AG09309 (cell line): Measurements from ENCODE around the gene ADGRV1.
"Not testable (repeated sequence)": the region's sequence is repeated elsewhere in the genome, so short reads cannot be mapped to it uniquely, and the experiment has no call there.

Experiments
- DNase-seq: peaks from one replicate; pipeline ENCODE4 v3.0.0-alpha.2; 2010; ENCODE audit warnings: low read depth
- H3K4me3 ChIP-seq: 2 replicates; pipeline ENCODE4 v1.5.1; 2011; ENCODE audit warnings: mild to moderate bottlenecking, low read depth, low read length, moderate library complexity; ENCODE audit not compliant: control insufficient read depth
- TF ChIP-seq, protein P1 (sequence below): IDR thresholded peaks from 2 replicates; pipeline ENCODE4 v1.5.1; 2011; ENCODE audit warnings: mild to moderate bottlenecking, low read depth, low read length, inconsistent platforms; ENCODE audit not compliant: insufficient read depth, control insufficient read depth; ENCODE audit errors: missing control alignments

Gene ADGRV1

DNA sequence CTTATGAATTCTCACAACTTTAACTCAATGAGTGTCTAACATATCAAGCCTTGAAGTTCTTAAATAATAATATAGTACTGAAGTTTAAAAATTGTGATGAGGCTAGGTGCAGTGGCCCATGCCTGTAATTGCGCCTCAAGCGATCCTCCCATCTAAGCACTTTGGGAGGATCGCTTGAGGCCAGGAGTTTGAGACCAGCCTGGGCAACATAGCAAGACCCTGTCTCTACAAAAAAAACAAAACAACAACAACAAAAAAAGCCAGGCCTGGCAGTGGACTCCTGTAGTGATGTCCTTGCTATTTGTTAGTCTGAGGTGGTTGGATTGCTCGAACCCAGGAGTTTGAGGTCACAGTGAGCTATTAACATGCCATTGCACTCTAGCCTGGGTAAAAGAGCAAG lies 98.4 kb downstream of the ADGRV1 start:
- DNase-seq = no peak
- no peak overlapping the region for H3K4me3 ChIP-seq
- TF ChIP-seq, protein P1, sequence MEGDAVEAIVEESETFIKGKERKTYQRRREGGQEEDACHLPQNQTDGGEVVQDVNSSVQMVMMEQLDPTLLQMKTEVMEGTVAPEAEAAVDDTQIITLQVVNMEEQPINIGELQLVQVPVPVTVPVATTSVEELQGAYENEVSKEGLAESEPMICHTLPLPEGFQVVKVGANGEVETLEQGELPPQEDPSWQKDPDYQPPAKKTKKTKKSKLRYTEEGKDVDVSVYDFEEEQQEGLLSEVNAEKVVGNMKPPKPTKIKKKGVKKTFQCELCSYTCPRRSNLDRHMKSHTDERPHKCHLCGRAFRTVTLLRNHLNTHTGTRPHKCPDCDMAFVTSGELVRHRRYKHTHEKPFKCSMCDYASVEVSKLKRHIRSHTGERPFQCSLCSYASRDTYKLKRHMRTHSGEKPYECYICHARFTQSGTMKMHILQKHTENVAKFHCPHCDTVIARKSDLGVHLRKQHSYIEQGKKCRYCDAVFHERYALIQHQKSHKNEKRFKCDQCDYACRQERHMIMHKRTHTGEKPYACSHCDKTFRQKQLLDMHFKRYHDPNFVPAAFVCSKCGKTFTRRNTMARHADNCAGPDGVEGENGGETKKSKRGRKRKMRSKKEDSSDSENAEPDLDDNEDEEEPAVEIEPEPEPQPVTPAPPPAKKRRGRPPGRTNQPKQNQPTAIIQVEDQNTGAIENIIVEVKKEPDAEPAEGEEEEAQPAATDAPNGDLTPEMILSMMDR = no peak

DNA sequence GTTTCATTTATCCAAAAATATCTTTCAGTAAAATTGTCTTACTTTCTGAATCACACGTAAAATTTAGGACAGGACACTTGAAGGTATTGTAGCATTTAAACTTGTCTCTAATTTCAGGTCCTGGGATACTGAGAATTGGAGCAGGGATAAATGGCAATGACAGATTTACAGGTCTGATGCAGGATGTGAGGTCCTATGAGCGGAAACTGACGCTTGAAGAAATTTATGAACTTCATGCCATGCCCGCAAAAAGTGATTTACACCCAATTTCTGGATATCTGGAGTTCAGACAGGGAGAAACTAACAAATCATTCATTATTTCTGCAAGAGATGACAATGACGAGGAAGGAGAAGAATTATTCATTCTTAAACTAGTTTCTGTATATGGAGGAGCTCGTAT lies 99.2 kb downstream of the ADGRV1 start:
- DNase-seq = no peak
- TF ChIP-seq, protein P1 = no peak
- H3K4me3 ChIP-seq = no peak overlapping the region

DNA sequence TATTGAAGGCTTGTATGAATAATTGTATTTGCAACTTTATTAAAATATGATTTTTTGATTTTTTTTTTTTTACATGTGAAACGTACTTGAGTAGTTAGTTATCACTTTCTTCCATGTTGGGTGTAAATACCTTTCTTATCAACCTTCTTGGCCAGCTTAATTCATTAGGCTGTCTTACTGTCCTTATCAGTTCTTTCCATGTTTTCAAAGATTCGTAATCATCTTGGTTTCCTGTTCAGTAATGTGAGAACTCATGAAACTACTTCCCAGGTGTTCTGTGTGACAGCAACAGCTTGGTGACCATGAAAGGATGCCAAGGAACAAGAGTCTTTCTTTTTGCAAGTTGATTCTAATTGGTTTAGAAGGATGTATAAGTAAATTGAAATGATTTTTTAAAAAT lies 100.0 kb downstream of the ADGRV1 start:
- no peak overlapping the region for H3K4me3 ChIP-seq
- no peak for DNase-seq
- TF ChIP-seq, protein P1 = no peak

DNA sequence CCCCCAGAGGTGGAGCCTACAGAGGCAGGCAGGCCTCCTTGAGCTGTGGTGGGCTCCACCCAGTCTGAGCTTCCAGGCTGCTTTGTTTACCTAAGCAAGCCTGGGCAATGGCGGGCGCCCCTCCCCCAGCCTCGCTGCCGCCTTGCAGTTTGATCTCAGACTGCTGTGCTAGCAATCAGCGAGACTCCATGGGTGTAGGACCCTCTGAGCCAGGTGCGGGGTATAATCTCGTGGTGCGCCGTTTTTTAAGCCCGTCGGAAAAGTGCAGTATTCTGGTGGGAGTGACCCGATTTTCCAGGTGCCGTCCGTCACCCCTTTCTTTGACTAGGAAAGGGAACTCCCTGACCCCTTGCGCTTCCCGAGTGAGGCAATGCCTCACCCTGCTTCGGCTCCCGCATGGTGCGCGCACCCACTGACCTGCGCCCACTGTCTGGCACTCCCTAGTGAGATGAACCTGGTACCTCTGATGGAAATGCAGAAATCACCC lies 109.5 kb downstream of the ADGRV1 start:
- DNase-seq, H3K4me3 ChIP-seq: not testable (repeated sequence)

DNA sequence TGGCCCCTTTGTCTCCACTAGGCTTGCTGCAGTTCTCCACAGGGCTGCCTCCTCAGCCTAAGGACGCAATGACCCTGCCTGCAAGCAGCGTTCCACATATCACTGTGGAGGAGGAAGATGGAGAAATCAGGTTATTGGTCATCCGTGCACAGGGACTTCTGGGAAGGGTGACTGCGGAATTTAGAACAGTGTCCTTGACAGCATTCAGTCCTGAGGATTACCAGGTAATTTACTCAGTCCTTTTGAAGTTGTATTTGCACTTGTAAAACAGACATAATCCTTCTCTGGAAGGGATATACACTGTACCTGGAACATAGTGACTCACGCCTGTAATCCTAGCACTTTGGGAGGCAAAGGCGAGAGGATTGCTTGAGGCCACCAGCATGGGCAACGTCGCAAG lies 116.6 kb downstream of the ADGRV1 start:
- no peak for DNase-seq
- no peak overlapping the region for H3K4me3 ChIP-seq
- TF ChIP-seq, protein P1 = no peak

DNA sequence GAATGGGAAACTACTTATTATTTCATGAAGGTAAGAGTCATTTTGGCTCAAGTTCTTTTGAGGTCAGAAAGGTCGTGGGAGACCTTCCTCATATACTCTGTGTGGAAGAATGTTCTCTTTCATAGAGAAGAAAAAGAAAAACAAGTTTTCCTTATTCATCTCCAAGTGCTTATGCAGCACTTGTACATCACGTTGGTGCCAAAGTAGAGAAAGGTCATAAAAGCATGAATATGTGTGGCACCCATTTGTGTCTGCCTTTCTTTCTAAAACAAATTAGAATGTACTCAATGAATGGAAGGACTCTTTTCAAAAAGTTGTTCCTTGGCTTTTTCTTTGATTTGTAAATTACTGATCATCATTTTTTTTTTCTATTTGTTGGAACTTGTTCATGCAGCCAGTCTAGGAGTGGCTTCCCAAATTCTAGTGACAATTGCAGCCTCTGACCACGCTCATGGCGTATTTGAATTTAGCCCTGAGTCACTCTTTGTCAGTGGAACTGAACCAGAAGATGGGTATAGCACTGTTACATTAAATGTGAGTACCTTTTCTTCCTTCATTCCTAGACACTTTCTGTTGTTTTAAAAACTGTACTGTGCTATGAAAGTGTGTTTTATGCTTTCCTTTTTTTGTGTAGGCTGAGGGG lies 122.4 kb downstream of the ADGRV1 start:
- TF ChIP-seq, protein P1 = no peak
- no peak for DNase-seq
- H3K4me3 ChIP-seq = no peak overlapping the region

DNA sequence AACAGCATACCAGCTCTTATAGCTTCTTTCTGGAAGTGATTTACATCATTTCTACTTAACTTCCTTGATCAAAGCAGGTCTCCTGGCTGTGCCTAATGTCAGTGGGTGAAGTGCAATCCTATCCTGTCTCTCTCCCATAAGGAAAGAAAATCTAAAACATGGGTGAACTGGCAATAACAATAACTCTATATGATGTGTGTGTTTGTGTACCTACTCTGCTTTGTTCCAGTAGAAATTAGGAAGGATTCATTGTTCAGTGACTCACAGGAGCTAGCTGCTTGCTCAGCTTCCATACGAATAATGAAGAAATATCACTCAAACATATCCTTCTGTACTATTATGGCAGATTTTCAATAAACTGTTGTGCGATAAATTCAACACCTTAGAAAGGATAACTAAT lies 123.7 kb downstream of the ADGRV1 start:
- DNase-seq = no peak
- H3K4me3 ChIP-seq = no peak overlapping the region
- TF ChIP-seq, protein P1 = no peak
